HG03175 (cell line): ENCODE results near the gene TBX2.
"Not testable (repeated sequence)": the region's sequence is repeated elsewhere in the genome, so short reads cannot be mapped to it uniquely, and the experiment has no call there.

Experiments used
- ATAC-seq: cut with Tn5 transposase; IDR thresholded peaks from one replicate; pipeline ENCODE4 v1.9.1; 2021; ENCODE audit warnings: mild to moderate bottlenecking, moderate library complexity; ENCODE audit not compliant: unreplicated experiment

TBX2 gene

DNA sequence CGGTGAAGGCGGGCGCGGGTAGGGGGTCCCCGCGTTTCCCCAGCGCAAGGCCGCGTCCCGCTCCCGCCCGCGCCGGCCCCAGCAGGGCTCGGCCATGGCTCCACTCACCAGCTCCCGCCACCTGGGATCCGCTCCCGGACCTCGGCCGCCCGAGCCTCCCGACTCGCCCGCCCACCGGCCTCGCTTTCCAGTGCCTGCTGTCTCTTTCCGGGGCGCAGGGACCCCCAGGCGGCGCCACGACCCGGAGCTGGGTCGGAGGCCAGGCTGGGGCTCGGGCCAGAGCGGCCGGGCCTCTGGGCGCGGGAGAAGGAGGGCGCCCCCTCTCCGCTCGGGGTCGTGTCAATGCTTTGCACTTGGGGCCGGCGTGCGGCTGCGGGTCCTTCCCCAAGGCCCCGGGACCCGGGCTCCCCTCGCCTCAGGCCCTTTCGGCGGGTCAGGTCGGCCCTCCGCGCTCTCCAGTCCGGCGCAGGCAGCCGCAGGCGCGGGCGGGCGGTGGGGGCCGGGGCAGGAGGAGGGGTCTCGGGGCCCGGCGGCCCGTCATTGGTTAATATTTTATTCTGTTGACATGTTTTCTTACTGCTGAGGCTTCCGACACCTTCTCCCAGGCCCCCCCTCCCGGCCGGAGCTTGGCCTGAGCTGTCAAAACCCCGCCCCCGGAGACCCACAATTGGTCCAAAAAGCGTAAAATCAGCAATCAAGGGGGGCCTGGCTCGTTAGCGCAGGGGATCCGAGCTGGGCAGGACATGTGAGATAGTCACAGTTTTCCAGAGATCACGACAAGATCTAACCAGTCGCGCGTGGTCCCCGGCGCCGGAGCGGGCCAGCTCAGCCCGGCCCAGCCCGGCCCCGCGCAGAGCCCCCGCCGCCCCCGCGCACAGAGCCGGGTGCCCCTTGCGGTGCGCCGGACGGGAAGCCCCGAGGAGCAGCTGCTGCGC lies at the start of gene TBX2:
Gene TBX2 (plus strand): TSS at position 713 of the 935 bp plus-strand sequence. CDS start 334 bp downstream, outside the sequence.
- no peak for ATAC-seq

DNA sequence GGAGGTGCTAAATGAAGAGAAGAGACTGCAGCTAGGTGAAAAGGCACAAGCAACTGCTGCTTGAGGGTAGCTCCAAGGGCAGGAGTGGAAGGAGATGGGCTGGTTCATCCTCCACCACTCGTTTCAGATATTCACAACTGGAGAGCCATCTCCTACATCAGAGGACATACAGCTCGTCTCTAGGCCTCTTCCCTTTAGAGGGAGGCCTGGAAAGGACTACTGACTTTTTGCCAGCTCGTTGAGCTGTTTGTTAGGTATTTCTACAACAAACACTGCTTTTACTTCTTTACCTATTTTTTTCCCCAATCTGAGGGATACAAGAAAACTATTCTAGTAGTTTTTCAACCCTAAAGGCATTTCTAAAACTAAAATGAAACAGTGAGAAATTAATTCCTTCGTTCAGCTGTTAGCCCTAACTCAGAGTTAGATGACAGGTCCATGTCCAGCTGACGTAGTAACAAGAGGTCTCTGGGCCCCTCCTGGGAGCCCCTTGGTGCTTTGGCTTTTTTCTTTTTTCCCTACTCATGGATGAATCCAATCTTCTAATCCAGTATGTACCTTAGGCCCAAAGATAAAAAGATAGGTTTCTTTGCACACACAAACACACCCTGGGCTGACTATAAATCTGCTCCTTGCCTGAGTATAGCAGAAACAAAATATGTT lies 47.8 kb upstream of the TBX2 start:
- ATAC-seq: no peak

DNA sequence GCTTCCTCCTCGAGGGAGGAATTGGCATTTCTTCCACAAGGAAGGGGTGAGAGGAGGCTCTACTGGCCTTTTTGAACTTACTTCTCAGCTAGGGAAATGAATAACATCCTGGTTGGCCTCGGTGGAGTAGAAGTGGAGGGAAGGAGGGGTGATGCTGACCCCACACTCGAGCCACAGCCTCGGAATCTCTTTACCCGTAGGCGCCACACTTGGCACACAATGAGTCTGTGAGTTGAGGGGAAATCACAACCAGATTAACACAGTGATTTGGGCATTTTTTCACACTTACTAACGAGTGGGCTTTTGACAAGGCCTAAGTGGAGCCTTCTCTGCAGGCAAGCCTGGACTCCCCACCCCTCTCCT lies 47.3 kb upstream of the TBX2 start:
- no peak for ATAC-seq

DNA sequence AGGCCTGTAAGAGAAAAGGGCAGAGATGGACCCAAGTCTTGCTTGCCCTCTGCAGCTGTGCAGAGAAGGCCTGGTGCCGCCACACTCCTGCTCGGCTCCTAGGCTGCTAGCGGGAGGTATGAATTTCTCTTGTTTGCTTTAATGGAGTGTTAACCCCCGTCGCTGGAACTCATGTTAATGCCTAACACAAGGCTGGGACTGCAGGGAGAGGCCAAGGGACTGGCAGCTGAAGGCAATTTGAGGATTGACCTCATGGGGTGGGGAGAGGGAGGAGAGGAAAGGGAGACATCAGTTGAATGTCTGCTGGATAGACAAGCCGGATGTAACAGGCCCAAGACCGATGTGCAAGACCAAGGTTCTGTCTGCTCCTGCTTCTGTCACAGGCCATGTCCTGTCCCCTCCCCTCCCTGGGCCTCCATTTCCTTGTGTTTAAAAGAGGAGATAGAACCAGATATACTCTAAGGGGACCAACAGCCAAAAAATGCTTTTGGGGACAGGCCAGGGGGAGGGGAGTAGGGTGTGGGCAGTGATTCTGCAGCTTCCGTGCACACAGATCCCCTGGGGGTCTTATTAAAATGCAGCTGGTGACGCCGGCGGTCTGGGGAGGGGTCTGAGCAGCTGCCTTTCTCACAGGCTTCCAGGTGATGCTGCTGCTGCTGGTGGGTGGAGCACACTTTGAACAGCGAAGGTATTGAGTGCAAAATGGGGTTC lies 46.7 kb upstream of the TBX2 start:
- no peak for ATAC-seq

DNA sequence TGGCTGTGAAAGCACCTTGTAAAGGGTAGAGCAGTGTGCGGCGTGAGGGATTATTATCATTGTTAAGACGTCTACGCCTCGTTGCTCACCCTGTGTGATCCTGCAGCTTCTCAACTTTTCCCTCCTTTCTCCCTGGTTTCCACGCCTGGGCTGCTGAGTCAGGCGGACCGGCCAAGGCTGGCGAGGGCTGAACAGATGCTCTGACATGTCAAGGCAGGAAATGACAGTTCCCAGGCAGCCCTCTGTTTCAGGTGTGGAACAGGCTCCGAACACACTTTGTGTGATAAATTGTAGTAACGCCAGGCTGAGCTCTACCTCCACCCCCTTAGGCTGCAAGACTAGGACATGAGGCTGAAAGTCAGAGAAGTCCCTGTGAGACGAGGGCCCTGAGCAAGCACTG lies 46.0 kb upstream of the TBX2 start:
- ATAC-seq: no peak

DNA sequence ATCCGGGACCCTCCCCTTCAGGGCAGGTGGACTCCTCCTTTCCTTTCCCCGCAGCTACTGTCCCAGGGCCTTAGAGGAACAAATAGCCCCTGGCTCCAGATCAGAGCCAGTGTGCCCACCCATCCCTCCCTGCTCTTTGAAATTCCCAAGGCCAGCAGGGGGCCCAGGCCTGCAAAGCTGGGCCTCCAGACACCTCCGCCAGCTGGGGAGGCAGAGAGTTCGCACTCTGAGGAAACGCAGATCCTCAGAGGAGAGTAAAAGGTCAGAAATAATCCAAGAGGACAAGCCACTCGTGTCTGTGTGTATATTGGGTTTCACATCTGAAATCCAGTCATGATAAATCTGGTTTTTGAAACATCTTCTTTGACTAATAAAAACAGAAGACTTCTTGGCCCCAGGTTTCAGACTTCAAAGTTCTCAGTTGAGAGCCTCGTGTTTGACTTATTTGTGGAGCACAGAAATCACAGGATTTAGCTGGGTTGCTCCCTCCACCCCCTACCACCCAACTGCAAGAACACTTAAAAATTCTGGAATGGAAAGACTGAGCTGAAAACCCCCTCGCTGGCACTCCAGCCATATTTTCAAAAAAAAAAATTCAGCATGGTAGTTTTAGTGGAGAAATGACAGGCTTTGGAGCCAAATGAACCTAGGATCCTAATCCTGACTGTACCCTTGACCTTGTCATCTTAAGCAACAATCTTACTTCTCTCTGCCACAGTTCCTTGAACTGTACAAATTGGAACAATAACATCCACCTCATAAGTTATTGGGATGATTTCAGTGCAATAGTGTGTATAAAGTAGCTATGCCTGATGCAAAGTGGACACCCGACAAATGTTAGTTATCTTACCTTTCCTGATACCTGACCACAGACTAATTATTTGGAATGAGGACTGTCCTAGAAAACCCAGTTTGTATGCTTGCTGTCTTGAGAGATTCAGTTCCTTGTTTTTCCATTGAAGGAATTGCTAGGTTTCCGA lies 44.5 kb upstream of the TBX2 start:
- ATAC-seq: no peak

DNA sequence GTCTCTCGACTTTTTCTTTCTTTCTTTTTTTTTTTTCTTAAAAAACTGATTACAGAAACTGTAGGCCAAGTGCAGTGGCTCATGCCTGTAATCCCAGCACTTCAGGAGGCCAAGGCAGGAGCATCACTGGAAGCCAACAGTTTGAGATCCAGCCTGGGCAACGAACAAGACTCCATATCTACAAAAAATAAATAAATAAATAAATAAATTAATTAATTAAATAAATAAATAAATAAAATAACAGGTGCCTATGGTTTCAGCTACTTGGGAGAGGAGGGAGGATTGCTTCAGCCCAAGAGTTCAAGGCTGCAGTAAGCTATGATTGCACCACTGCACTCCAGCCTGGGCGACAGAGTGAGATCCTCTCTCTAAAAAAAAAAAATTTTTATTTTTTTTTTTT lies 42.6 kb upstream of the TBX2 start:
- ATAC-seq: not testable (repeated sequence)

DNA sequence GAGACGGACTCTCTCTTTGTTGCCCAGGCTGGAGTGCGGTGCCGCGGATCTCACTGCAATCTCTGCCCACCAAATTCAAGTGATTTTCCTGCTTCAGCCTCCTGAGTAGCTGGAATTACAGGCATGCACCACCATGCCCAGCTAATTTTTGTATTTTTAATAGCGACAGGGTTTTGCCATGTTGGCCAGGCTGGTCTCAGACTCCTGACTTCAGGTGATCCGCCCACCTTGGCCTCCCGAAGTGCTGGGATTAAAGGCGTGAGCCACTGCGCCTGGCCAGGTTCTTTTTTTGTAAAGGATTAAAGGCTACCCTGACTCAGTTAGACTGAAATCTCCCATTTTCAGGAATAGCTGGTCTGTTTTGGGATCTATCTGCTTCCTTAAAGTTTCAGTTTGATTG lies 40.1 kb upstream of the TBX2 start:
- ATAC-seq: not testable (repeated sequence)

DNA sequence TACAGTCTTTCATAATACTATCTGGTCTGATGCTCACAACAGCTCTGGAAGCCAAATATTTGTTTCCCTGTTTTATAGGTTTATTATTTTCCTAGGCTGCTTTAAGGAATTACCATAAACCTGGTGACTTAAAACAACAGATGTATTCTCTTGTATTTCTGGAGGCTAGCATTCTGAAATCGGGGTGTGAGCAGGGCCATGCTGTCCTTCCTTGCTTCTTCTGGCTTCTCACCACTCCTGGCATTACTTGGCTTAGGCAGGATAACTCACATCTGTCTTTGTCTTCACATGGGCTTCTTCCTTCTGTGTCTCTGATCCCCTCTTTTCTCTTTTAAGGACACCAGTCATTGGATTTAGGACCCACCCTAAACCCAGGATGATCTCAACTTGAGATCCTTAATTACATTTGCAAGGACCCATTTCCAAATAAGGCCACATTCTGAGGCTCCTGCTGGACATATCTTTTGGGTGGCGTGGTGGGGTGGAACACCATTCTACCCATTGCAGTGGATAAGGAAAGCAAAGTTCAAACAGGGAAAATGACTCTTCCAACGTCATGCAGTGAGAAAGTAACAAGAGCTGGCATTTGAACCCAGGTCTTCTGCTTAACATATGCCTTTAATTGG lies 39.2 kb upstream of the TBX2 start:
- no peak for ATAC-seq

DNA sequence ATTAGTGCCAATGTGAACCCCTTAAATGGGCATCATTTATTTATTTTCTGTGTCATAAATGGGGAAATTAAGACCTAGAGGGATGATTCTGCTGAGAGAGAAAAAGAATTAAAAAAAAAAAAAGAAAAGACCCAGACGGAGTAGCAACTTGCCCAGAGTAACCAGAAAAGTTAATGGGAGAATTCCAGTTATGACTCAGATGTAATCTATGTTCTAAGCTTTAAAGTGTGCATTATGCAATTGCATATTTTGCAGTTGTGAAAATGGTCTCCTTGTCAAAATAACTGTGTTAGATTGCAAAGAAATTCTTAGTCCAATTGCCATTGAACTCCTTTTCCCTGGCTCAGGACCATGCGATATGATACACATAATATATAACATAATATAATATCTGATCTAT lies 38.6 kb upstream of the TBX2 start:
- ATAC-seq: no peak

DNA sequence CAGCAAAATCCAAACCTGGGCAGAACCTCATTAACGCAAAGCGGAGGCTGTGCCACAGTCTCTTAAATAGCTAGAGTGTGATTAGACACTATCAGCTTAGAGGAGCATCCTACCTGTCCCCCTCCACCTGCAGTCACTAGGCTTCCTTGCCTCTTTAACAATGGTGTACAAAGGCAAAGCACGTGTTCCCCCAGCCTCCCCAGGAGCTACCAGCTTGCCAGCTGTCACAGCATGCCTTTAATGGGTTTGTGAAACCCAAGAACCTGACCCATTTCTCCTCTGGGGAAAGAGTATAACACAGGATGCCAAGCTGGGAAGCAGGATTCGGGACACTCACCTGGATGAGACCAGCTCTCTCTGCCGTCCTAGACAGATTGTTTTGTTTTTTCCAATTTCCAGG lies 37.2 kb upstream of the TBX2 start:
- ATAC-seq: no peak

DNA sequence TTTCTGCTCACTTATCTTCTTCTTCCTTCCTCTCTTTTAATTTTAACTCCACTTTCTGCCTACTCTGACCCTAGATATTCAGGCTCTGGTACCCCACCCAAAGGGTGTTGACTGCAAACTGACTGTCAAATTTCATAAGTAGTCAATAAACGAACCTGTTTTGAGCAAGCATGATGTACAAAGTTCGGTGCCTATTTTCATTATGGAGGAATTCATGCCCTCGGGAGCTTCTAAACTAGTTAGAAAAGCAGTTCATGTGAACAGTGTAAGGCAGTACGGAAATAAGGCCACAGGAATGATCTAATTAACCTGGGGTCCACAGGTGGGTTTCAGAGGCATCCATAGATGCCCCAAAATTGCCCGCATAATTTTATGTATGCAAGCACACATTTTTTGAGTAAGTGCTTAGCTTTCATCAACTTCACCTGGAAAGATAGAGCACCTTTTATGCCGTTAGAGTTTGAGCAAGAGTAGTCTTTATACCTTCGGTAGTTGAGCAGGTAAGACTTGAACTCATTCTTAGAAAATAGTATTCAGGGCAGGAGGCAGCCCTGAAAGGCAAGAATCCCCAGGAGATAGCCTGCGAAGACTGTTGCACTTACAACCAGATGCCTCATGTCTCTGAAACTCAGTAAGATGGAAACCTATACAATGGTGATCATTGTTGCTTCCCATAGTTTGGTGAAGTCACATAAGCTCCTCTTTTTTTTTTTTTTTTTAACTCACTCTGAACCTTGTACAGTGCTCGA lies 36.6 kb upstream of the TBX2 start:
- ATAC-seq: no peak

DNA sequence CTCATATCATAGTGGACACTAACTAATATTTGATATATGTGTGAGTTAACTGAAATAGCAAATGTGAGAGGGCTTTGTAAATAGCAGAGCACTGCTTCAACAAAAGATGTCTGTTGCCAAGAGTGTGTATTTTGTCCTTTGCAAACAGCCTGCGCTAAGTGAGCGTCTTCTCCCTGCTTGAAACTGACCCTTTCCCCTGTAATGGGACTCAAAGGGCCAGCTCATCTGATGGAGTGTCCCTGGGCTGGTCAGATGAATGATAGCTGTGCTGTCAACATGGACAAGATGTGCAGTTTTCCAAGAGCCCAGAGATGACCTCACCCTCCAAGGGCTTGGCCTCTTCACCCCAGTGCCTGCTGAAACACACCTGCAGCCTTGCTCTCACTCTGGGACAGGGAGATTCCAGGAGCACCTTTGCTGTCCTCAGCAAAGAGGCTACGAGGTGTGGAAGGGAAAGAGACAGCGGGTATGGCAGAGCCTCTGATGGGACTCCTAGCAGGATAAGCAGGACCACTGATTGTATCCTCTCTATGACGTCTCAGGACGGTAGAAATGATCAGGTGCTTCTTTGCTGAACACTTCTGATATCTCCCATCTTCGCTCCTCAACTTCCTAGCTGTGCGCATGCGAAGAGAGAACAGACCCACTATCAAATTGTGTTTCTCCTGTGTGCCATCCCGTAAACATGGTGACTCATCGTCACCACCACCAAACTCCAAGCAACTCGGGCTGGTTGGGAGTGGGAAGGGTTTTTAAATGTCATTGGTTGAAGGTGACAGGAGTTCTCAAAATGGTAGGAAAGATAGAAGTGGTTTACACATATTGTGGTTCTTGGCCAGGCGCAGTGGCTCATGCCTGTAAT lies 35.8 kb upstream of the TBX2 start:
- ATAC-seq: no peak

DNA sequence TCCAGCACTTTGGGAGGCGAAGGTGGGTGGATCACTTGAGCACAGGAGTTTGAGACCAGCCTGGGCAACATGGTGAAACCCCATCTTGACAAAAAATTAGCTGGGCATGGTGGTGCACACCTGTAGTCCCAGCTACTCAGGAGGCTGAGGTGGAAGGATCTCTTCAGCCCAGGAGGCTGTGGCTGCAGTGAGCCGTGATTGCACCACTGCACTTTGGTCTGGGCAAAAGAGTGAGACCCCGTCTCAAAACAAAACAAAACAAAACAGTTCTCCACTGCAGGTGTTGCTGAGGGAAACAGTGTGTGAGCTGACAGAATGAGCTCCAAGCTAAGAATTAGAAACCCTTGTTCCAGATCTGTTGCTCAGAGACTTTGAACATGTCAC lies 35.2 kb upstream of the TBX2 start:
- ATAC-seq: no peak

DNA sequence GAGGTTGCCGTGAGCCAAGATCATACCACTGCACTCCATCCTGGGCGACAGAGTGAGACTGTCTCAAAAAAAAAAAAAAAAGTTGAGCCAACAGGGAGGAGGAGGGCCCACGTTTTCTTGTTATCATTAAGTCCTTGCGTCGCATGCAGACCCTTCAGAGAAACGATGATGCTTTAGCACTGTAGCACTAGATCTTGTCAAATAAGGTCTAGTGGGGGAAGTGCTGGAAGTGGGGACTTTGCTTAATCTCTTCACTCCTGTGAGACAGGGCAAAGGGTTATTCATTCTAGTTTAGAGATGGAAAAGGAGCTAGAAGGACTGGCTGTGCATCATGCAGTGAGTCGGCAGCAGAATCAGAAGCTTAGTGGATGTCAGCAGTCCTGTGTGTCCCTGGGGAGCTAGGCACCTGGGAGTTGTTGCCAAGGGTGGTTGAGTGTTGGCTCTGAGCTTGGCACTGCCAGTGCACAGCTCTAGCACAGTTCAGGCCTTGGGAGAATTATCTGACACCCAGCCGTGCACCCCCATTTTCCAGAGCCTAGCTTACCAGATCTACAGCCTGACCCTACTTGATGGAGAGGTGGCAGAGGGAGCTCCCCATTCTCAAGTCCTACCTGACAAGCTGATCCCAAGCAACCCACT lies 33.4 kb upstream of the TBX2 start:
- ATAC-seq: no peak

DNA sequence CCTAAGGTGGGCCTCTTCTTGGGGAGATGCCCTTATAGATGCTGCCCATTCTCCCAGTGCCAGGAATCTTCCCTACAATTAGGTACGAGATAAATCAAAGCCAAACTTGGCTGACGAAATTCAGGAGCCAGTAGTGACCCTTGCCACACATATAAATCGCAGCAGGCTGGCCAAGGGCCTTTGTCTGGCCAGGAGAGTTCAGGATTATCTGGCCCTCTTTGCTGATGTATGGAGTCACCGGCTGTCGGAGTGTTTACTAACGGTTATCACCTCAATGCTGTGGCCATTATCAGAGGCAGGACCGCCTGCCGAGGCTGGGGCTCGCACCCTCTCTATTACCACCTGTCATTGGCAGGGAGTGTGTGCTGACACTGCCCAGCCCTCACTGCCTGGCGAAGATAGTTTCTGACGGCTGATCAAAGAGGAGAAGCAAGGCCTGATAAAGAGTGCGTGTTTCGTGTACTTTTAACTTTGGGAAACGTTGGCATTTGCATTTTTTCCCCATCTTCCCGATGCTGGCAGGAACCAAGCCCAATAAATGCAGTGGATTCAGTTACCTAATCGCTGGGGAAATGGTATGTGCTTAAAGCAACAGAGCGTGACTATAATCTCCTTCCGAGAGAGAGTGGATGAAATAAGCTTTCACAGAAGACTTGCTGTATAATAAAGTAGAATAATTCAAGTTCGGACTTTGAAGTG lies 32.8 kb upstream of the TBX2 start:
- ATAC-seq: no peak

DNA sequence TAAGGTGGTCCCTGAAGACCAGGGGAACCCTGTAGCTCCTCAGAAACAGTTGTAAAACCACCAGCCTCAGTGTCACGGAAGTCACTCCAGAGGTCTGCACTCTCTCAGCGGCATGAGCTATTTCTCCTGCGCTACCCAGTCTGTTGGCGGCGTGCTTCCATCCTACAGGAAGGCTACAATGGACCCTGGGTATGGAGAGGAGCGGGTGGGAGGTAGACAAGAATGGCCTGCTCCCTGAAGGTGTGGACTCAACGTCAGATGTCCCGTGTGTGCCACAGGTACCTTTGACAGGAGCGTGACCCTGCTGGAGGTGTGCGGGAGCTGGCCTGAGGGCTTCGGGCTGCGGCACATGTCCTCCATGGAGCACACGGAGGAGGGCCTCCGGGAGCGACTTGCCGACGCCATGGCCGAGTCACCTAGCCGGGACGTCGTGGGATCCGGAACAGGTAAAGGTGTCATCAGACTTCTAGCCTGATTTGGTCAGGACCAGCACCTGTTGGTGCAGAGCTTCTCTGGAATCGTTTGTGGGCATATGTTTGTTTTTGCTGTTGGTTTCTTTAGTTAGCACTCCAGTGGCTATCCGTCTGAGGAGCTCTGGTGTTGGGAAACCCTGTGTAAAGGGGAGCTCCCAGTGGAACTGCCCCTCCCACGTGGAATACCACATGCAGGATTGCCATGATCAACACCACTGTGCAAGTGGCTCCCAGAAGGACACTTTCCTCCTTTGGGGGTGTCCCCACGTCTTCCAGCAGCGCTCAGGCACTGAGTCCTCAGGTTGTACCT lies 31.4 kb upstream of the TBX2 start:
- ATAC-seq: no peak
